GM19328 (cell line): ENCODE results near the gene CISD2.
A peak's percentile ranks its signal among the peaks of the same experiment; 100 is the strongest.
"Not testable (repeated sequence)": the region's sequence is repeated elsewhere in the genome, so short reads cannot be mapped to it uniquely, and the experiment has no call there.

ENCODE experiments used
- ATAC-seq: cut with Tn5 transposase; IDR thresholded peaks from one replicate; pipeline ENCODE4 v1.9.1; 2021; ENCODE audit warnings: mild to moderate bottlenecking, moderate library complexity; ENCODE audit not compliant: unreplicated experiment

The CISD2 gene, protein sequence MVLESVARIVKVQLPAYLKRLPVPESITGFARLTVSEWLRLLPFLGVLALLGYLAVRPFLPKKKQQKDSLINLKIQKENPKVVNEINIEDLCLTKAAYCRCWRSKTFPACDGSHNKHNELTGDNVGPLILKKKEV

GRCh38 chr4:102868781-102869568 lies at the start of gene CISD2:
CISD2 (plus strand) TSS chr4:102868992; CDS start chr4:102869085, 93 bp downstream.
- ATAC-seq: peak; percentile 87

GRCh38 chr4:102819100-102819499 lies 49.7 kb upstream of the CISD2 start:
- not testable (repeated sequence) for ATAC-seq

DNA sequence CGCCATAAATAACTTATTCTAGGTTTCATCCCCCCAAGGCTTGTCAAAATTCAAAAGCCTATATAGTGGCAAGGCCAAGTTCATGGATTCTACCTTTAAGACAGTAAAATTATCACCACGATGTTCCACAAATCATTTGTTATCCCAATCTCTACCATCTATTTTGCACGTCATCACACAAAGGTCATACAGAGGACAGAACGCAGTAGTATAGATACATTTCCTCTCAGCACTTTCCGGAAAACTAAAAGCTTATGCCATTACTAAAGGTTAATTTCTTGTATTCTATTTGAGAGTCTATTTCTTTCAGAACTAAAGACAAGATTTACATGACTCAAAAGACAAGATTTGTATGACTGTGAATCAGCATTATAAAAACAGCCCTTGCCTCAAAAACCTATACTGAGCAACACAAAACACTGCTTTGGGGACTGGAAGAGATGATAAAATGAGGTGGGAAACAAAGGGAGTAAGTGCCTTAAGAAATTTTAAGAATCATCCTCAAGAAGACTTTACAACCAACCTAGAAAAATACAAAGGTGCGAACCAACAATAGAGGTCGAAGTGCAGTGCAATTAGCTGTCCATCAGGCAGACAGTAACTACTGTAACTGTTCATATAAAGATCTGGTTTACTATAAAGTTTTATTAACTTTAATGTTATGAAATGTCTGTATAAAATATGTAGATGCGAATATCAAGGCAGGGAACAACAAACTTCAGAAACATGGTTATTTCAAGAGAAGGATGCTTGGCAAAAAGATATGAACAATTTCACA lies 49.0 kb upstream of the CISD2 start:
- ATAC-seq: no peak

GRCh38 chr4:102823464-102823863 lies 45.3 kb upstream of the CISD2 start:
- no peak for ATAC-seq

DNA sequence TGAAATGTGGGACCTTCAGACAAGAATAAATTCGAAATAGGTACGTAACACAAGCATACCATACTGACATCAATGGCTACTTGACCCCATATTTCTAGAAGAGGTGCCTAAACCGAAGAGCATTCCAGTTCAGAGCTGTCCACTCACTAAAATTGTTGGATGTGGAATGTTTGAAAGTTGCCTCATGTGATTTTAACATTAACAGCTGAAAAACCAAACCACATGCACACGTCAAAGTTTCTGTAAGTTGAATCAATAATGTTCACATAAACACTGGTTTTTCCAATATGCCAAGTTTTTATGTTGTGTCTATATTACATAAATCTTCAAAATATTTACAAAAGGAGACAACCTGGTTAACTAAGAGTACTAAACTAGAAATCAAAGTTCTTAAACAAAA lies 44.9 kb upstream of the CISD2 start:
- no peak for ATAC-seq

GRCh38 chr4:102824398-102824797 lies 44.4 kb upstream of the CISD2 start:
- no peak for ATAC-seq

DNA sequence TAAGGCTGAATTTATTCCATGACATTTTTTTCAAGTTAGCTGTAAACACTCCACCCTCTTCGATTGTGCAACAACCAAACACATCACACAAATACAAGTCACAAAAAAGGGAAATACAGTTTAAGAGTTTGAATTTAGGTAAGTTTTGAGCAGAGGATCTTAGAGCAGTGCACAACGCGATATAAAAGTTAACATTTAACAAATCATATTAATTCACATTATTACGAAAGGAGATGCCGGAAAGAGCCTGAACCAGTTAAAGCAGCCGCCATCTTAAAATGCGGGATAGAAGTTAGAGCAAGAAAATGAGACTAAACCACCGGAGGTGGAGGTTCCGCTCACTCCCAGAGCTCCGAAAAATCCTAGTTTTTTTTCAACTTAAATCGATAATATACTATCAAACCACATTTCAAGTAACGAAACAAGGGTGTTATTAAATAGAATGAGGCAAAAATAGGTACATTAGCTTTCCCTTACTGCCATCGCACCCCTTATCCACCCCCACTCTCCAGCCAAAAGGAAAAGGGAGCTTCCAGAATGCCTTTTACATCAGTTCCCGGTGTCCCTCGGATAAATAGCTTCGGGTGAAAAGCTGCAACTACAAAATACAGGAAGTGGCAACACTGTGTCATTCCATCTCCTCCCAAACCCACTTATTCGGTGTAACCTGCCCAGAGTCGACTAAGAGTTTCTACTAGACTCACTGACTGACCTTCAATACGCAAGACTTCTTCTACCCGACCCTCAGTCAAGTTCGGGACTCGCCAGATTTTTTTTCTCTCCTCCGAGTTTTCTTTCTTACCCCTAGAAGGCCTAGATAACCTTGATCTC lies 43.3 kb upstream of the CISD2 start:
- ATAC-seq: no peak

- ATAC-seq: no peak
These were observed 42.5 kb upstream of the CISD2 start for GRCh38 chr4:102826105-102826889.

- ATAC-seq: peak; percentile 29
These were observed 41.7 kb upstream of the CISD2 start, which contains the start of gene UBE2D3 for GRCh38 chr4:102826890-102827673. UBE2D3 (minus strand) TSS chr4:102827551; CDS start chr4:102826508, 1,043 bp downstream.

DNA sequence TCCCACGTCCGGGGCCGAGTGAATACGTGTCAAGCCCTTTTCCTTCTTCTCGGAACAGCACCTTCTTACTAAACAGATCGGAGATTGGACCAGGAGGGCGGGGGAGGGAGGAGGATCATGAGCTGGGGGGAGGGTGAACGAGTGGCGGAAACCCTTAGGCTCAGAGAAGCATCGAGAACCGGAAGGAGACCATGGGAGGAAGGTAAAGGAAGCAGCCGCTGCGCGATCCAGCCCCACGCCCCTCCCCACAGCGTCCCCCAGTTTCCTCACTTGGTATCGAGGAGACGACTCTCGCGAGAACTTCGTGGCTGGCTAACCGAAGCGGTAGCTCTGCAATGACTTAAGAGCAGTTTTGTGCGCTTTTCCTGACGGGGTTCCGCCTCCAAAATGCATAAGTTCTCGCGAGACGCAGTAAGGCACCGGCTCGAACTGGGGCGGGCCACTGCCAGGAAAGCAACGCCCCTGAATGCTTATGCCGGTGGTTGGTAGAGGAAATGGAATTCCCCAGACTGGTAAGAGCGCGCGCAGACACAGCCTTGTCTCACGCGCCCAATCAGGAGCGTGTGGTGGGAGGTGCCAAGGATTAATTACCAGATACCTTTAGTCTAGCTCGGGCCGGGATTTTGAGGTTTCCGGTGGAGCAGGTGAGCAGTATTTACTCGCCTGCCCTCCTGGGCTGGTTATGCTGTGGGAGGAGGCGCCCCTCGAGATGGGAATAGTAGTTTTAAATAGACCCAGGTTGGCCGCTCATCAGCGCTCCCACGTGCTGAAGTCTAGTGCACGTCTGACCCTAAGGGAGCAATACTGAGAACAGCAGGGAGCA lies 40.9 kb upstream of the CISD2 start:
- peak; percentile 82 for ATAC-seq

DNA sequence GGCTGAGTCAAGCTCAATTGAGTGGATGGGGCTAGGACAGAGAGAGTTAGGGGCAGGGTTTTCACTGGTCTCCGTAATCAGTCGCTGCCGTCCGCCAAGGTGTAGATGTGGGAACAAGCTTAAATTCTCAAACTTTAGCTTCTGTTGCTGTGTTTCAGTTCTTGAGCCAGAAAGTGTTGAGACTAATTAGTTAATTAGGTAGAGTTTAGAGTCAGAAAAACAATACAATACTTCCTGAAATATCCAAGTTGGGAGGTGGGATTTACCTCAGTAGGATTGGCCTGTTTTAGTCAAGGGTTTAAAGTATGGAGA lies 40.3 kb upstream of the CISD2 start:
- ATAC-seq: no peak

GRCh38 chr4:102829803-102830202 lies 39.0 kb upstream of the CISD2 start:
- no peak for ATAC-seq

GRCh38 chr4:102832105-102832504 lies 36.7 kb upstream of the CISD2 start:
- no peak for ATAC-seq

DNA sequence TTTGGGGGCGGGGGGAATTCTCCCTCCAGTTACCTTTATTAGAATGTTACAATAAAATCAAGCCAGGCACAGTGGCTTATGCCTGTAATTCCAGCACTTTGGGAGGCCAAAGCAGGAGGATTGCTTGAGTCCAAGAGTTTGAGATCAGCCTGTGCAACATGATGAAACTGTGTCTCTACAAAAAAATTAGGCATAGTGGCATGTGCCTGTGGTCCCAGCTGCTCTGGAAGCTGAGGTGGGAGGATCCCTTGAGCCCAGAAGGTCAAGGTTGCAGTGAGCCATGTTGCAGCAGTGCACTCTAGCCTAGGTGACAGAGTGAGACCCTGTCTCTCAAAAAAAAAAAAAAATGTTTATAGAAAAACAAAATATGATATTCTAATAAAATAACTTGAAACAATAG lies 36.1 kb upstream of the CISD2 start:
- ATAC-seq: no peak

GRCh38 chr4:102836596-102836995 lies 32.2 kb upstream of the CISD2 start:
- ATAC-seq: no peak

DNA sequence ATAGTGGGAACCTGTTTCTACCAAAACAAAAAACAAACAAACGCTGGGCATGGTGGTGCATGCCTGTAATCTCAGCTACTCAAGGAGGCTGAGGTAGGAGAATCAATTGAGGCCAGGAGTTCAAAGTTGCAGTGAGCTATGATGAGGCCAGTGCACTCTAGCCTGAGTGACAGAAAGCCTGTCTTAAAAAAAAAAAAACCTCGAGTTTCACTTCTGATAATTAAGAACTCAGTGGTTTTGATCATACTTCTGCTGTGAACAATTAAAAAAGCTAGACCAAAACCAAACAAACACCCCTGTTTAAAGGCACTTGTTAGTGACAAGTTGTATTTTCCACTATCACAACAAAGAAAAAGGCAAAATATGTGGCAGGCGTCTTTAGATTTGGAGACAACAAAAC lies 26.4 kb upstream of the CISD2 start:
- no peak for ATAC-seq

DNA sequence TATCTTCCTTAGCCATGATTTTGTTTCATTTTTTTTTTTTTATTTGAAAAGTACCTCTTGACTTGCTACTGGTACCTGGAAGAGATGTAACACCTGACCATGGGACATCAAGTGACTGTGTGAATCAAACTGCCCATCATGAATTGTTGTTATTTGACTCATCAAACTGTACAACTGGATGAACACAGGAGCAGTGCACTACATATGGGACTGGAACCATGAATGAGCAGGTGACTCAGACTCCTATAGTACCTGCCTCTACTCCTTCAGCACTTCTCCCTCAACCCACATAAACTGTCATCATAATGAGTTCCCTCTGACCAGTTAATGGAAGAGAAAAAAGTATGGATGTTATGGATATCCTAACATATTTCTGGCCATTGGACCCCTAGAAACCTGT lies 25.5 kb upstream of the CISD2 start:
- ATAC-seq: no peak

GRCh38 chr4:102843938-102844337 lies 24.9 kb upstream of the CISD2 start:
- ATAC-seq: no peak

- ATAC-seq: no peak
These were observed 21.1 kb upstream of the CISD2 start for GRCh38 chr4:102847687-102848086.
